Measurements from ENCODE around the gene NLRC5.

NLRC5 gene

DNA sequence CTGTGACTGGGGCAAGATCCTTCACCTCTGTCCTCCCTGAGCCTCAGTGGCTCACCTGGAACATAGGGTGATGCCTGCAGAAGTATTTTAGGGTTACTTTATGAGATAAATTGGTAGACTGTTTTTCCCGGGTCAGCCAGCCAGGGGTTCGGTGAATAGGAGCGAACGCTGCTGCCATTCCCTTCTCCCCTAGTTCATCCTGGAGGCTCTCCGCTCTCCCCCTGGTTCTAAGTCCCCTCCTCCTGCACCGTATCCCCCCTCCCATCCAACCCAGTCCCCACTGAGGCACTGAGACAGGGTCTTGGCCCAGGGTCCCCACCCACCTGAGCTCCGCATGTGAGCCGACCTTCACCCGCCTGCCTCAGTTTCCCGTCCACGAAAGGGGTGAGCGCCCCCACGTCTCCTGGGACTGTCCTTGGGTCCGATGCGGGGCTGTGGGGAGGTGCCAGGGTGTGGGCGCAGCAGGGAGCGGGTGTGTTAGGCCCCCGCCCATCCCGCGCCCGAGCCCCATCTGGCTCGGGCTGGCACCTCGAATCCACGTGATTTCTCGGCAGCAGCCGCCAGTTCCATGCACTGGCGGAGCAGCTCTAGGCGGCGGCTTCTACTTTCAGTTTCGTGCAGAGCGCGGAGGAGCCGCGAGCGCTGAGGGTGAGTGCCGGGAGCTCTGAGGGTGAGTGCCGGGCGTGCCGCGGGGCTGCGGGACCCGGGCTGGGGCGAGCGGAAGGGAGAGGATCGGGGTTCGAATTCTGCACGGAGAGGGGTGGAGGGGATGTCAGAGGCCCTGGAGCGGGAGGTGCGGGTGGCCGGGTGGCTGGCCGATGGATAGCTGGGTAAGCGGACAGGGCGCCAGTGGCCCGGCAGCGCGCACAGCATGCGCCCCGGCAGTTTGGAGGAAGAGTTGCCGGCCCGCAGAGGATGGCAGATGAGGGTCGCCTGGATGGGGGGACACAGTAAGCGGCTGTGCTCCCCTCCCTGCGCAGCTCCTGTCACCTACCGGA is at the start of gene NLRC5 (continued):
- TF ChIP-seq, protein P1, sequence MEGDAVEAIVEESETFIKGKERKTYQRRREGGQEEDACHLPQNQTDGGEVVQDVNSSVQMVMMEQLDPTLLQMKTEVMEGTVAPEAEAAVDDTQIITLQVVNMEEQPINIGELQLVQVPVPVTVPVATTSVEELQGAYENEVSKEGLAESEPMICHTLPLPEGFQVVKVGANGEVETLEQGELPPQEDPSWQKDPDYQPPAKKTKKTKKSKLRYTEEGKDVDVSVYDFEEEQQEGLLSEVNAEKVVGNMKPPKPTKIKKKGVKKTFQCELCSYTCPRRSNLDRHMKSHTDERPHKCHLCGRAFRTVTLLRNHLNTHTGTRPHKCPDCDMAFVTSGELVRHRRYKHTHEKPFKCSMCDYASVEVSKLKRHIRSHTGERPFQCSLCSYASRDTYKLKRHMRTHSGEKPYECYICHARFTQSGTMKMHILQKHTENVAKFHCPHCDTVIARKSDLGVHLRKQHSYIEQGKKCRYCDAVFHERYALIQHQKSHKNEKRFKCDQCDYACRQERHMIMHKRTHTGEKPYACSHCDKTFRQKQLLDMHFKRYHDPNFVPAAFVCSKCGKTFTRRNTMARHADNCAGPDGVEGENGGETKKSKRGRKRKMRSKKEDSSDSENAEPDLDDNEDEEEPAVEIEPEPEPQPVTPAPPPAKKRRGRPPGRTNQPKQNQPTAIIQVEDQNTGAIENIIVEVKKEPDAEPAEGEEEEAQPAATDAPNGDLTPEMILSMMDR (tag by site-specific recombination; IDR thresholded peaks at IDR 0.05) = peak; percentile 51; the same call in 1 of the 2 replicates
- TF ChIP-seq ZNF48 (tag by site-specific recombination; IDR thresholded peaks at IDR 0.05) (no peak), ZNF623 (tag by site-specific recombination; IDR thresholded peaks at IDR 0.05) (no peak), ZNF768 (tag by site-specific recombination; IDR thresholded peaks at IDR 0.05) (no peak; the same call in 1 of the 2 replicates), ZNF146 (tag by site-specific recombination; IDR thresholded peaks at IDR 0.05) (no peak), KLF10 (tag by site-specific recombination; IDR thresholded peaks at IDR 0.05) (no peak), ZNF335 (tag by site-specific recombination; conservative IDR thresholded peaks at IDR 0.05) (peak; percentile 90), ZNF341 (tag by site-specific recombination; IDR thresholded peaks at IDR 0.05; ENCODE audit: low read depth) (no peak; the same call in 1 of the 2 replicates), ZXDB (tag by site-specific recombination; IDR thresholded peaks at IDR 0.05) (peak; percentile 66), ZNF112 (tag by site-specific recombination; IDR thresholded peaks at IDR 0.05) (no peak), ZNF791 (tag by site-specific recombination; IDR thresholded peaks at IDR 0.05) (no peak), ZNF777 (tag by site-specific recombination; IDR thresholded peaks at IDR 0.05; ENCODE audit: borderline replicate concordance) (0 out of 2 replicates have a peak, but pooled peaks have one; percentile 44), ZFHX2 (tag by site-specific recombination; conservative IDR thresholded peaks at IDR 0.05) (peak; percentile 44; the same call in 1 of the 2 replicates), ZNF530 (tag by site-specific recombination; IDR thresholded peaks at IDR 0.05; ENCODE audit: low read depth) (no peak), GLI4 (tag by site-specific recombination; IDR thresholded peaks at IDR 0.05) (0 out of 2 replicates have a peak, but pooled peaks have one; percentile 64), ZNF521 (tag by site-specific recombination; IDR thresholded peaks at IDR 0.05) (no peak), ZNF433 (tag by site-specific recombination; IDR thresholded peaks at IDR 0.05; ENCODE audit: low read depth) (no peak), ZNF426 (tag by site-specific recombination; IDR thresholded peaks at IDR 0.05) (no peak), HOXC10 (CRISPR knock-in tag; IDR thresholded peaks at IDR 0.05) (no peak), ZNF157 (tag by site-specific recombination; IDR thresholded peaks at IDR 0.05) (no peak), ZNF138 (tag by site-specific recombination; IDR thresholded peaks at IDR 0.05; ENCODE audit: borderline replicate concordance) (no peak), GLIS2 (tag by site-specific recombination; IDR thresholded peaks at IDR 0.05) (no peak), ZNF10 (tag by site-specific recombination; IDR thresholded peaks at IDR 0.05) (0 out of 2 replicates have a peak, but pooled peaks have one; percentile 7), ZBTB20 (tag by site-specific recombination; IDR thresholded peaks at IDR 0.05) (peak; percentile 94), ZNF24 (tag by site-specific recombination; IDR thresholded peaks at IDR 0.05) (0 out of 2 replicates have a peak, but pooled peaks have one; percentile 56), MZF1 (tag by site-specific recombination; IDR thresholded peaks at IDR 0.05; ENCODE audit: borderline replicate concordance) (no peak)
- TF ChIP-seq, protein P2, sequence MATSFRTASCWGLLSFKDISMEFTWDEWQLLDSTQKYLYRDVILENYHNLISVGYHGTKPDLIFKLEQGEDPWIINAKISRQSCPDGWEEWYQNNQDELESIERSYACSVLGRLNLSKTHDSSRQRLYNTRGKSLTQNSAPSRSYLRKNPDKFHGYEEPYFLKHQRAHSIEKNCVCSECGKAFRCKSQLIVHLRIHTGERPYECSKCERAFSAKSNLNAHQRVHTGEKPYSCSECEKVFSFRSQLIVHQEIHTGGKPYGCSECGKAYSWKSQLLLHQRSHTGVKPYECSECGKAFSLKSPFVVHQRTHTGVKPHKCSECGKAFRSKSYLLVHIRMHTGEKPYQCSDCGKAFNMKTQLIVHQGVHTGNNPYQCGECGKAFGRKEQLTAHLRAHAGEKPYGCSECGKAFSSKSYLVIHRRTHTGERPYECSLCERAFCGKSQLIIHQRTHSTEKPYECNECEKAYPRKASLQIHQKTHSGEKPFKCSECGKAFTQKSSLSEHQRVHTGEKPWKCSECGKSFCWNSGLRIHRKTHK (tag by site-specific recombination; IDR thresholded peaks at IDR 0.05) = no peak
- TF ChIP-seq, protein P3, sequence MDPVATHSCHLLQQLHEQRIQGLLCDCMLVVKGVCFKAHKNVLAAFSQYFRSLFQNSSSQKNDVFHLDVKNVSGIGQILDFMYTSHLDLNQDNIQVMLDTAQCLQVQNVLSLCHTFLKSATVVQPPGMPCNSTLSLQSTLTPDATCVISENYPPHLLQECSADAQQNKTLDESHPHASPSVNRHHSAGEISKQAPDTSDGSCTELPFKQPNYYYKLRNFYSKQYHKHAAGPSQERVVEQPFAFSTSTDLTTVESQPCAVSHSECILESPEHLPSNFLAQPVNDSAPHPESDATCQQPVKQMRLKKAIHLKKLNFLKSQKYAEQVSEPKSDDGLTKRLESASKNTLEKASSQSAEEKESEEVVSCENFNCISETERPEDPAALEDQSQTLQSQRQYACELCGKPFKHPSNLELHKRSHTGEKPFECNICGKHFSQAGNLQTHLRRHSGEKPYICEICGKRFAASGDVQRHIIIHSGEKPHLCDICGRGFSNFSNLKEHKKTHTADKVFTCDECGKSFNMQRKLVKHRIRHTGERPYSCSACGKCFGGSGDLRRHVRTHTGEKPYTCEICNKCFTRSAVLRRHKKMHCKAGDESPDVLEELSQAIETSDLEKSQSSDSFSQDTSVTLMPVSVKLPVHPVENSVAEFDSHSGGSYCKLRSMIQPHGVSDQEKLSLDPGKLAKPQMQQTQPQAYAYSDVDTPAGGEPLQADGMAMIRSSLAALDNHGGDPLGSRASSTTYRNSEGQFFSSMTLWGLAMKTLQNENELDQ (tag by site-specific recombination; IDR thresholded peaks at IDR 0.05; ENCODE audit: low read depth) = no peak
- TF ChIP-seq, protein P4, sequence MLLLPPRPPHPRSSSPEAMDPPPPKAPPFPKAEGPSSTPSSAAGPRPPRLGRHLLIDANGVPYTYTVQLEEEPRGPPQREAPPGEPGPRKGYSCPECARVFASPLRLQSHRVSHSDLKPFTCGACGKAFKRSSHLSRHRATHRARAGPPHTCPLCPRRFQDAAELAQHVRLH (tag by site-specific recombination; IDR thresholded peaks at IDR 0.05) = 0 out of 2 replicates have a peak, but pooled peaks have one; percentile 46
- TF ChIP-seq, protein P5, sequence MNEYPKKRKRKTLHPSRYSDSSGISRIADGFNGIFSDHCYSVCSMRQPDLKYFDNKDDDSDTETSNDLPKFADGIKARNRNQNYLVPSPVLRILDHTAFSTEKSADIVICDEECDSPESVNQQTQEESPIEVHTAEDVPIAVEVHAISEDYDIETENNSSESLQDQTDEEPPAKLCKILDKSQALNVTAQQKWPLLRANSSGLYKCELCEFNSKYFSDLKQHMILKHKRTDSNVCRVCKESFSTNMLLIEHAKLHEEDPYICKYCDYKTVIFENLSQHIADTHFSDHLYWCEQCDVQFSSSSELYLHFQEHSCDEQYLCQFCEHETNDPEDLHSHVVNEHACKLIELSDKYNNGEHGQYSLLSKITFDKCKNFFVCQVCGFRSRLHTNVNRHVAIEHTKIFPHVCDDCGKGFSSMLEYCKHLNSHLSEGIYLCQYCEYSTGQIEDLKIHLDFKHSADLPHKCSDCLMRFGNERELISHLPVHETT (tag by site-specific recombination; IDR thresholded peaks at IDR 0.05) = no peak
- TF ChIP-seq, protein P6, sequence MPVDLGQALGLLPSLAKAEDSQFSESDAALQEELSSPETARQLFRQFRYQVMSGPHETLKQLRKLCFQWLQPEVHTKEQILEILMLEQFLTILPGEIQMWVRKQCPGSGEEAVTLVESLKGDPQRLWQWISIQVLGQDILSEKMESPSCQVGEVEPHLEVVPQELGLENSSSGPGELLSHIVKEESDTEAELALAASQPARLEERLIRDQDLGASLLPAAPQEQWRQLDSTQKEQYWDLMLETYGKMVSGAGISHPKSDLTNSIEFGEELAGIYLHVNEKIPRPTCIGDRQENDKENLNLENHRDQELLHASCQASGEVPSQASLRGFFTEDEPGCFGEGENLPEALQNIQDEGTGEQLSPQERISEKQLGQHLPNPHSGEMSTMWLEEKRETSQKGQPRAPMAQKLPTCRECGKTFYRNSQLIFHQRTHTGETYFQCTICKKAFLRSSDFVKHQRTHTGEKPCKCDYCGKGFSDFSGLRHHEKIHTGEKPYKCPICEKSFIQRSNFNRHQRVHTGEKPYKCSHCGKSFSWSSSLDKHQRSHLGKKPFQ (tag by site-specific recombination; IDR thresholded peaks at IDR 0.05) = no peak
